NCI-H2029 treated with DMSO at 0.1 percent for 48 hours (cell line): ENCODE results near the gene AXDND1.
"Not testable (repeated sequence)": the region's sequence is repeated elsewhere in the genome, so short reads cannot be mapped to it uniquely, and the experiment has no call there.

Experiments used
- DNase-seq: peaks from one replicate; lab custom pipeline; 2025; lab: John Stamatoyannopoulos, UW

The AXDND1 gene

GRCh38 chr1:179474713-179475112, 108.9 kb downstream of the AXDND1 start:
- DNase-seq = no peak

GRCh38 chr1:179476484-179476883, 110.7 kb downstream of the AXDND1 start:
- no peak for DNase-seq

- no peak for DNase-seq
These were observed 112.6 kb downstream of the AXDND1 start for GRCh38 chr1:179478370-179478769.

- no peak for DNase-seq
These were observed 124.8 kb downstream of the AXDND1 start for GRCh38 chr1:179490611-179491010.

GRCh38 chr1:179493323-179493722, 127.6 kb downstream of the AXDND1 start:
- DNase-seq = no peak

GRCh38 chr1:179506199-179506598, 140.4 kb downstream of the AXDND1 start:
- DNase-seq = no peak

- DNase-seq = no peak
These were observed 143.6 kb downstream of the AXDND1 start for GRCh38 chr1:179509384-179509783.

- no peak for DNase-seq
These were observed 144.3 kb downstream of the AXDND1 start for GRCh38 chr1:179510038-179510437.

- DNase-seq = no peak
These were observed 151.4 kb downstream of the AXDND1 start for GRCh38 chr1:179516976-179517705.

GRCh38 chr1:179518544-179518943, 152.8 kb downstream of the AXDND1 start:
- not testable (repeated sequence) for DNase-seq

GRCh38 chr1:179529482-179530195, 163.9 kb downstream of the AXDND1 start:
- DNase-seq = no peak

GRCh38 chr1:179530352-179530751, 164.6 kb downstream of the AXDND1 start:
- no peak for DNase-seq

- no peak for DNase-seq
These were observed 176.0 kb downstream of the AXDND1 start for GRCh38 chr1:179541774-179542173.

GRCh38 chr1:179545321-179545720, 179.6 kb downstream of the AXDND1 start:
- no peak for DNase-seq

GRCh38 chr1:179547021-179547535, 181.3 kb downstream of the AXDND1 start:
- no peak for DNase-seq

GRCh38 chr1:179548666-179549367, 183.0 kb downstream of the AXDND1 start:
- DNase-seq = no peak

- no peak for DNase-seq
These were observed 183.6 kb downstream of the AXDND1 start for GRCh38 chr1:179549368-179549700.

- no peak for DNase-seq
These were observed 185.2 kb downstream of the AXDND1 start for GRCh38 chr1:179550746-179551682.

GRCh38 chr1:179554427-179554826, 188.7 kb downstream of the AXDND1 start:
- no peak for DNase-seq

- DNase-seq = no peak
These were observed 192.3 kb downstream of the AXDND1 start for GRCh38 chr1:179558078-179558477.

- DNase-seq = no peak
These were observed 209.9 kb downstream of the AXDND1 start, which contains the start of gene NPHS2 for GRCh38 chr1:179575497-179576314. NPHS2 (minus strand) TSS chr1:179575948; CDS start chr1:179575864, 84 bp downstream.
